Adipocyte (in vitro differentiated cells): ENCODE data around the gene AFDN.

Experiments used
- DNase-seq: peaks from one replicate; pipeline ENCODE4 v3.0.0-alpha.2; 2015; ENCODE audit warnings: low read depth
- H3K27me3 ChIP-seq: replicated peaks from 2 replicates; pipeline ENCODE4 v1.7.0; 2013; ENCODE audit warnings: mild to moderate bottlenecking, low read length, moderate library complexity; ENCODE audit not compliant: control insufficient read depth, insufficient read depth
- H3K36me3 ChIP-seq: 2 replicates; pipeline ENCODE4 v1.7.0; 2013; ENCODE audit warnings: low read length, mild to moderate bottlenecking, moderate library complexity; ENCODE audit not compliant: control insufficient read depth, insufficient read depth, severe bottlenecking
- H3K4me1 ChIP-seq: 2 replicates; pipeline ENCODE4 v1.7.0; 2013; ENCODE audit warnings: mild to moderate bottlenecking, low read length, moderate library complexity; ENCODE audit not compliant: control insufficient read depth, insufficient read depth
- H3K4me3 ChIP-seq: 2 replicates; pipeline ENCODE4 v1.7.0; 2013; ENCODE audit warnings: mild to moderate bottlenecking, low read length, moderate library complexity
- H3K9ac ChIP-seq: 2 replicates; pipeline ENCODE4 v1.7.0; 2013; ENCODE audit warnings: mild to moderate bottlenecking, low read length, moderate library complexity
- H3K9me3 ChIP-seq: 2 replicates; pipeline ENCODE4 v1.7.0; 2013; ENCODE audit warnings: mild to moderate bottlenecking, low read length, moderate library complexity; ENCODE audit not compliant: control insufficient read depth

Gene AFDN

GRCh38 chr6:167977717-167978467 is 151.2 kb downstream of the AFDN start:
- no peaks in the 10 kb centered on the region for H3K36me3 ChIP-seq
- no peak for DNase-seq
- no peaks in the 10 kb centered on the region for H3K27me3 ChIP-seq
- no peak overlapping the region for H3K4me3 ChIP-seq
- H3K9me3 ChIP-seq = no peaks in the 10 kb centered on the region
- peaks cover 5% of the 10 kb centered on the region for H3K4me1 ChIP-seq
- H3K9ac ChIP-seq = no peak overlapping the region

DNA sequence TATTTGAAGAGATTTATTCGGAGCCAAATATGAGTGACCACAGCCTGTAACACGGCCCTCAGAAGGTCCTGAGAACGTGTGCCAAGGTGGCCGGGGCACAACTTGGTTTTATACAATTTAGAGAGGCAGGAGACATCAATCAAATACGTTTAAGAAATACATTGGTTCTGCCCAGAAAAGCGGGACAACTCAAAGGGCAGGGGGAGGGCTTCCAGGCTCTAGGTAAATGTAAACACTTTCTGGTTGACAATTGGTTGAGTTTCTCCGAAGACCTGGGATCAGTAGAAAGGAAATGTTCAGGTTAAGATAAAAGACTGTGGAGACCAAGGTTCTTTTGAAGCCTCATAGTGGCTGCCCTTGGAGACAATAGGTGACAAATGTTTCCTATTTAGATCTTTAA is 151.9 kb downstream of the AFDN start:
- no peaks in the 10 kb centered on the region for H3K27me3 ChIP-seq
- no peaks in the 10 kb centered on the region for H3K36me3 ChIP-seq
- DNase-seq = no peak
- peaks cover 5% of the 10 kb centered on the region for H3K4me1 ChIP-seq
- H3K9ac ChIP-seq = no peak overlapping the region
- H3K9me3 ChIP-seq = no peaks in the 10 kb centered on the region
- H3K4me3 ChIP-seq = no peak overlapping the region

- no peak overlapping the region for H3K9ac ChIP-seq
- H3K36me3 ChIP-seq = no peaks in the 10 kb centered on the region
- peaks cover 3% of the 10 kb centered on the region for H3K4me1 ChIP-seq
- no peak for DNase-seq
- no peaks in the 10 kb centered on the region for H3K9me3 ChIP-seq
- no peaks in the 10 kb centered on the region for H3K27me3 ChIP-seq
- no peak overlapping the region for H3K4me3 ChIP-seq
These were observed 152.9 kb downstream of the AFDN start for GRCh38 chr6:167979436-167980139.

DNA sequence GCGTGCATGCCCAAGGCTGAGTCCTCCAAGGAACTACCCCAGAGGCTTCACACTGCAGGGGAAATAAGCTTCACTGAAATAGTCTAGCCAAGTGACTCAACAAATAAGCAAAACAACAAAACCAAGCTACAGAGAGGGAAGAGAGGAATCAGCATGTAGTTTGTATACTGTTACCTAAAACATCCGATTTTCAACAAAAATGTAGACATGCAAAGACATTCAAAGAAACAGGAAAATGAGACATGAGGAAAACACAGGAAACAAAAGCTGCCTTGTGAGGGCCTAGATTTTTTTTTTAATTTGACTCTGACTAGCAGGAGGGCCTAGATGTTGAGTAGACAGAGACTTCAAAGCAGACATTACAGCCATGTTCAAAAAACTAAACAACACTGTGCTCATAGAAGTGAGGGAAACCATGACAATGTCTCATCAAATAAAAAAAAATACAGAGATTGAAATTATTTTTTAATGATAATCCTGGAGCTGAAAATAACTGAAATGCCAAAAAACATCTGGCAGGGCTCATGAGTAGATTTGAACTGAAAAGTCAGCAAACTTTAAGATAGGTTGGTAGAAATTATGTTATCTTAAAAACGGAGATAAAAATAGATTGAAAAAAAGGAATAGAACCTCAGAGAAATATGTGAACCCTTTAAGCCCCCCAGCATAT is 154.3 kb downstream of the AFDN start:
- no peaks in the 10 kb centered on the region for H3K27me3 ChIP-seq
- no peak overlapping the region for H3K4me3 ChIP-seq
- no peaks in the 10 kb centered on the region for H3K36me3 ChIP-seq
- no peak for DNase-seq
- no peak overlapping the region for H3K9ac ChIP-seq
- no peaks in the 10 kb centered on the region for H3K9me3 ChIP-seq
- no peaks in the 10 kb centered on the region for H3K4me1 ChIP-seq

GRCh38 chr6:167981916-167982462 is 155.3 kb downstream of the AFDN start:
- Histone ChIP-seq H3K4me1 (no peaks in the 10 kb centered on the region), H3K36me3 (no peaks in the 10 kb centered on the region), H3K9ac (no peak overlapping the region), H3K27me3 (no peaks in the 10 kb centered on the region), H3K9me3 (no peaks in the 10 kb centered on the region), H3K4me3 (no peak overlapping the region)
- no peak for DNase-seq

DNA sequence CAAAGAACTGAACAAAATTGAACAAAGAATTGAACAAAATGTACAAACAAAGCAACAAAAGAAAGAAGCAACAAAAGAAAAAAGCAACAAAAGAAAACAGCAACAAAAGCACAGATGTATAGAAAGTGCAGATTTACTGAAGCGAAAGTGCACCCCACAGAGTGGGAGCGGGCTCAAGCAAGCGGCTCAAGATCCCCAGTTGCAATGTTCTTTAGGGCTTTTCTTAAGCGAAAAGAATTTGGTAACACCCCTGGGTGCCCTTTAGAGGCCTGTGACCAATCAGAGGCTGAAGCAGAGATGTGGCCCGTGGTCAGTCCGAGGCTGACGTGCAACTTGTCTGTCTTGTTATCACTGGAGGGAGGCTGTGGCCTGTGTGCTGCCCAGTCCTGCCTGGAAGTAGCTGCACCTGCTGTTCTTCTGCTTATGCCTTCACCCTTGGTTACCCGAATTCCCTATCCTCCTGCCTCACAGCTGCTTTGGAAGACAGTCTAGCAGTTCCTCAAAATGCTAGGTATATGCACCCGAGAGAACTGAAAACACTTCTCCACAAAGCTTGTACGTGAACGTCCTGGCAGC is 157.5 kb downstream of the AFDN start:
- Histone ChIP-seq H3K36me3 (no peaks in the 10 kb centered on the region), H3K4me3 (no peak overlapping the region), H3K9ac (no peak overlapping the region), H3K9me3 (no peaks in the 10 kb centered on the region), H3K4me1 (peaks cover 4% of the 10 kb centered on the region), H3K27me3 (no peaks in the 10 kb centered on the region)
- DNase-seq = no peak

GRCh38 chr6:167984876-167985604 is 158.3 kb downstream of the AFDN start:
- no peak for DNase-seq
- H3K36me3 ChIP-seq = no peaks in the 10 kb centered on the region
- no peak overlapping the region for H3K9ac ChIP-seq
- no peaks in the 10 kb centered on the region for H3K9me3 ChIP-seq
- peaks cover 4% of the 10 kb centered on the region for H3K4me1 ChIP-seq
- H3K4me3 ChIP-seq = no peak overlapping the region
- H3K27me3 ChIP-seq = no peaks in the 10 kb centered on the region

GRCh38 chr6:167985911-167986595 is 159.3 kb downstream of the AFDN start:
- H3K27me3 ChIP-seq = no peaks in the 10 kb centered on the region
- DNase-seq = no peak

DNA sequence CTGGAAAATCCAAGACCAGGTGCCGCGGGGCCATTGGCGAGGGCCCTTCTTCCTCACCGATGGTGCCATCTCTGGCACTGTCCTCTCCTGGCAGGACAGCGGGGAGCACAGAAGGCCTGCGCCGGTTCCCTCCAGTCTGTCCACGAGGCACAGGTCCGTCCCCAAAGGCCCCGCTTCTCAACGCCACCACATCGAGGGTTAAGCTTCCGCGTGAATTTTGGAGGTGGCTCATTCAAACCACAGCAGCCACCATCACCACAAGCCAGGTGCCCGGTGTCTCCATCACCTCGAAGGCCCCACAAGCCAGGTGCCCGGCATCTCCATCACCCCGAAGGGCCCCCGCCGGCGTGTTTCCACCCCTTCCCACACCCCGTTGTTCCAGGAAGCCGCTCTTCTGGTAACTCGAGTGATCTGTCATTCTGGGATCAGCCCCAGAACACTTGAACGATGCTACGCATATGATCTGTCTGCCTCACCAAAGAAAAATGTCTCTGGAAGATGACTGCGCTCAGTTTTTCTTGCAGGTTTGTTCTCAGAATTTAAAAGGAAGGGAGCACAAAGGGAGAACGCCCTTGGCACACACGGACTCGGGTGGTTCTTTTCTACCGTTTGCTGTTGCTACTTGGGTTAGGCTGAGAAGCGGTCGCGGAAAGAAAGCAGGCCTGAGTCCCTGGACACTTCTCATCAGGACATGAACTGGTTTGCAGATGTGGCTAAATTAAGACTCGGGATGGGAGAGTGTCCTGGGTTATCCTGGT is 160.9 kb downstream of the AFDN start:
- Histone ChIP-seq H3K9ac (peak overlapping the region; percentile 37), H3K27me3 (no peaks in the 10 kb centered on the region), H3K4me1 (peaks cover 4% of the 10 kb centered on the region), H3K9me3 (no peaks in the 10 kb centered on the region), H3K36me3 (no peaks in the 10 kb centered on the region), H3K4me3 (no peak overlapping the region)
- no peak for DNase-seq

More at GRCh38 chr6:167985911-167986595, 159.3 kb downstream of the AFDN start:
- no peak overlapping the region for H3K4me3 ChIP-seq
- peaks cover 4% of the 10 kb centered on the region for H3K4me1 ChIP-seq
- H3K36me3 ChIP-seq = no peaks in the 10 kb centered on the region
- H3K9ac ChIP-seq = no peak overlapping the region
- no peaks in the 10 kb centered on the region for H3K9me3 ChIP-seq

- no peak for DNase-seq
- H3K4me3 ChIP-seq = no peak overlapping the region
- H3K27me3 ChIP-seq = no peaks in the 10 kb centered on the region
- H3K36me3 ChIP-seq = no peaks in the 10 kb centered on the region
- no peaks in the 10 kb centered on the region for H3K9me3 ChIP-seq
- H3K9ac ChIP-seq = peak overlapping the region; percentile 37
- H3K4me1 ChIP-seq = peaks cover 4% of the 10 kb centered on the region
These were observed 161.4 kb downstream of the AFDN start for GRCh38 chr6:167988154-167988495.
